ENCODE measurements around the gene RPS6KA2. TPM values are rescaled to one million over a fixed set of nuclear protein-coding genes. Genes with fewer than 3 reads are reported as not detected.

The RPS6KA2 gene
- total RNA-seq, 1 experiment from 2014 or later: 18.5 TPM

DNA sequence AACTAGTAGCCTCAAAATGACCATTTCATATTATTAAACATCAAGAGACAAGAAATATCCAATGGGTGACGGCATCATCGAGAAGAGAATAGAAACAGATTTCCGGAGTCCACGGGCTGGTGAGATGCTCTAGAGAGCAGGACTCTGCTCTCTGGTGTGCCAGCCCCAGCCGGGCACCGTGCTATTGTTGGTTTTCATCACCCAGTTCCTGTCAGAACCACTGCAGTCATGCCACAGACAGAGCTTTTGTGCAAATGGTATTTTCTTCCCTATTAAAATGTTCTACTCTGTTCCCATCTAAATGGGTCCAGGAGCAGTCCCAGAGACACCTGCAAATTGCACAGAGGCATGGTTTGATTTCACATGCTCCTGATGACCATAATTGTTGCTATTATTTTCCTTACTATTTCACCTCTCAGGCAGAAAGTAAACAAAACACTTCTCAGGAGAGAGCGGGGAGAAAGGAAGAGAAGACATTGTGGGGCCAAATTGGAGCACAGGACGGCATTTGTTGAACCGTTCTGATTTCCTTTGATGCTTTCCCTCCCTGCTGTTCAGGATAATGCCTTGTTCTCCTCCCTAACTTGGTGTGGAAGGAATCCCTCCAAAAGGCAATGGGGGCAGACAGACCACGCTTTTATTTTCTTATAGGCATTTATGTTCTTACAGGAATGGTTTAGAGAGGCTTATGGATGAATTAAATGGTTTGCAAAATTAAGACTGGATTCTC is 29.2 kb downstream of the RPS6KA2 start:
- H3K4me1 ChIP-seq (replicated peaks; ENCODE audit: insufficient read depth): no peaks in the 10 kb centered on the region
- intact Hi-C loops (cut with micrococcal nuclease; ENCODE audit: unreplicated experiment): no loop called here
- H3K36me3 ChIP-seq (ENCODE audit: low read depth): no peaks in the 10 kb centered on the region
- H3K9me2 ChIP-seq (ENCODE audit: insufficient read depth): no peaks in the 10 kb centered on the region
- H2AFZ ChIP-seq: no peak overlapping the region
- H3K27ac ChIP-seq: no peak overlapping the region
- BruUV-seq (replicated peaks): no TSS peak
- H3K79me2 ChIP-seq (ENCODE audit: low read depth): no peaks in the 10 kb centered on the region
- H4K20me1 ChIP-seq (ENCODE audit: insufficient read depth): no peaks in the 10 kb centered on the region
- H3K4me2 ChIP-seq: no peak overlapping the region
- no peaks in the 10 kb centered on the region for H3K27me3 ChIP-seq (ENCODE audit: insufficient read depth, low read depth)
- no peaks in the 10 kb centered on the region for H3K9me3 ChIP-seq (ENCODE audit: insufficient read depth, low read depth)
- TF ChIP-seq EZH2 (IDR thresholded peaks at IDR 0.05; ENCODE audit: low read depth): no peak
- TF ChIP-seq, protein P1, sequence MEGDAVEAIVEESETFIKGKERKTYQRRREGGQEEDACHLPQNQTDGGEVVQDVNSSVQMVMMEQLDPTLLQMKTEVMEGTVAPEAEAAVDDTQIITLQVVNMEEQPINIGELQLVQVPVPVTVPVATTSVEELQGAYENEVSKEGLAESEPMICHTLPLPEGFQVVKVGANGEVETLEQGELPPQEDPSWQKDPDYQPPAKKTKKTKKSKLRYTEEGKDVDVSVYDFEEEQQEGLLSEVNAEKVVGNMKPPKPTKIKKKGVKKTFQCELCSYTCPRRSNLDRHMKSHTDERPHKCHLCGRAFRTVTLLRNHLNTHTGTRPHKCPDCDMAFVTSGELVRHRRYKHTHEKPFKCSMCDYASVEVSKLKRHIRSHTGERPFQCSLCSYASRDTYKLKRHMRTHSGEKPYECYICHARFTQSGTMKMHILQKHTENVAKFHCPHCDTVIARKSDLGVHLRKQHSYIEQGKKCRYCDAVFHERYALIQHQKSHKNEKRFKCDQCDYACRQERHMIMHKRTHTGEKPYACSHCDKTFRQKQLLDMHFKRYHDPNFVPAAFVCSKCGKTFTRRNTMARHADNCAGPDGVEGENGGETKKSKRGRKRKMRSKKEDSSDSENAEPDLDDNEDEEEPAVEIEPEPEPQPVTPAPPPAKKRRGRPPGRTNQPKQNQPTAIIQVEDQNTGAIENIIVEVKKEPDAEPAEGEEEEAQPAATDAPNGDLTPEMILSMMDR (conservative IDR thresholded peaks at IDR 0.05): no peak
- no peak overlapping the region for H3K4me3 ChIP-seq
- DNase-seq: no peak
- POLR2A ChIA-PET (ENCODE audit: unreplicated experiment): no interaction called here
- CTCF ChIA-PET: no interaction called here
- no peaks in the 10 kb centered on the region for H3F3A ChIP-seq (ENCODE audit: insufficient read depth, low read depth)

DNA sequence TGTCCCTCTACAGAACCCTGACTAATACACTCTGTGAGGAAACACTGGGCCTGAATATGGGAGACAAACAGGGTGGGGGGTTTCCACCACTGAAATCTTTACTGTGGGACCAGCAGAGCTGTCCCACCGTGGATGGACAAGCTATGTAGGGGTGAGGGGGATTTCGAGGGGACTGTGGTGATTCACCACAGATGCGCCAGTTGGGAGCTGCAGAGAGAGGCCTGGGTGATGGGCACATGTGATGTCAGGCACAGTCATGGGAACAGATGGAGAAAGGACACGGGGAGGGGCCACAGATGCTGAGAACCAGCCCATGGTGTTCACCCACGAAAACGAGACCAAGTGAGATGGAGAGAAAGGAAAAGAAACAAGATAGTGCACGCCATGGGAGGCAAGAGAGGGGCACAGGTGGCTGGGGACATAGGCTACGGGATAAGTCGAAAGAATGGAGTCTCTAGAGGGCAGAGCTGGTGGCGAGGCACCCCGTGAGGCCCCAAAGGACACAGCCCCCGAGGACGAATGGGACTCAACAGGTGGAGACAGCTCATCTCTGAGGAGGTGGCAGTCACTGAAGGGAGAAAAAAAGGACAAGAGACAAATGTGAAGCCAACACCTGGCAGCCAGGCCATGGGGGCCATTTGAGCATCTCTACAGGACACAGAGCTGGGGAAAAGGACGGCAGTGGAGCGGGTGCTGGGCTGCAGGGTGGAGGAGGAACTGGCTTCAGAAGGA is 30.1 kb downstream of the RPS6KA2 start:
- POLR2A ChIA-PET (ENCODE audit: unreplicated experiment): no interaction called here
- no peaks in the 10 kb centered on the region for H3K27me3 ChIP-seq (ENCODE audit: insufficient read depth, low read depth)
- no peaks in the 10 kb centered on the region for H3K79me2 ChIP-seq (ENCODE audit: low read depth)
- no peak for TF ChIP-seq EZH2 (IDR thresholded peaks at IDR 0.05; ENCODE audit: low read depth)
- TF ChIP-seq, protein P1 (conservative IDR thresholded peaks at IDR 0.05): no peak
- intact Hi-C loops (cut with micrococcal nuclease; ENCODE audit: unreplicated experiment): no loop called here
- H4K20me1 ChIP-seq (ENCODE audit: insufficient read depth): no peaks in the 10 kb centered on the region
- CTCF ChIA-PET: interaction anchor here (0.5 kb wide), 1 partner anchor 148 kb away, joined by 13 read pairs; no protein-coding TSS in a partner anchor
- no peak for DNase-seq
- no peak overlapping the region for H2AFZ ChIP-seq
- no peaks in the 10 kb centered on the region for H3K9me3 ChIP-seq (ENCODE audit: insufficient read depth, low read depth)
- no peaks in the 10 kb centered on the region for H3K9me2 ChIP-seq (ENCODE audit: insufficient read depth)
- BruUV-seq (replicated peaks): no TSS peak
- H3F3A ChIP-seq (ENCODE audit: insufficient read depth, low read depth): no peaks in the 10 kb centered on the region
- no peaks in the 10 kb centered on the region for H3K4me1 ChIP-seq (replicated peaks; ENCODE audit: insufficient read depth)
- no peaks in the 10 kb centered on the region for H3K36me3 ChIP-seq (ENCODE audit: low read depth)
- H3K27ac ChIP-seq: no peak overlapping the region
- no peak overlapping the region for H3K4me2 ChIP-seq
- no peak overlapping the region for H3K4me3 ChIP-seq

DNA sequence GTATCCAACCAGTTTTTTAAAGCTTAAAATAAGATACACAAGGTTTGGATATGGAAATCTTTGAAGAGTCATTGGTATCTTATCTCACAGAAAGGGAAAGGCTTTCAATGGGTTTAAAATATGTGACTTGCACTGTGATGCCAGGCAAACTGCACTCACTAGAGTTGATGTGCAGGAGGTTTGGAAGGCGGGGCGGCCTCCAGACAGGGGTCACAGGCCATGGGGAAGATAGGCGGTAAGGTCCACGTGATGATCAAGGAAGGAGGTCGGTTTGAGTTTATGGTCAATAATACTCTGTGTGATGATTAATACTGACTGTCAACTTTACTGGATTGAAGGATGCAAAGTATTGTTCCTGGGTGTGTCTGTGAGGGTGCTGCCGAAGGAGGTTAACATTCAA is 31.1 kb downstream of the RPS6KA2 start:
- no peaks in the 10 kb centered on the region for H3K9me3 ChIP-seq (ENCODE audit: insufficient read depth, low read depth)
- DNase-seq: no peak
- no TSS peak for BruUV-seq (replicated peaks)
- ChIA-PET POLR2A (ENCODE audit: unreplicated experiment) (no interaction called here), CTCF (no interaction called here)
- no peaks in the 10 kb centered on the region for H3K79me2 ChIP-seq (ENCODE audit: low read depth)
- H3K27ac ChIP-seq: no peak overlapping the region
- no peaks in the 10 kb centered on the region for H3K9me2 ChIP-seq (ENCODE audit: insufficient read depth)
- no peaks in the 10 kb centered on the region for H4K20me1 ChIP-seq (ENCODE audit: insufficient read depth)
- H2AFZ ChIP-seq: no peak overlapping the region
- H3K36me3 ChIP-seq (ENCODE audit: low read depth): no peaks in the 10 kb centered on the region
- no peak overlapping the region for H3K4me3 ChIP-seq
- intact Hi-C loops (cut with micrococcal nuclease; ENCODE audit: unreplicated experiment): no loop called here
- H3K4me2 ChIP-seq: no peak overlapping the region
- no peaks in the 10 kb centered on the region for H3K4me1 ChIP-seq (replicated peaks; ENCODE audit: insufficient read depth)
- no peaks in the 10 kb centered on the region for H3K27me3 ChIP-seq (ENCODE audit: insufficient read depth, low read depth)
- H3F3A ChIP-seq (ENCODE audit: insufficient read depth, low read depth): no peaks in the 10 kb centered on the region
- no peak for TF ChIP-seq EZH2 (IDR thresholded peaks at IDR 0.05; ENCODE audit: low read depth)
- TF ChIP-seq, protein P1 (conservative IDR thresholded peaks at IDR 0.05): no peak
